Neural cell (in vitro differentiated cells): Measurements from ENCODE around the gene KRTAP5-2. TPM values are rescaled to one million over a fixed set of nuclear protein-coding genes. Genes with fewer than 3 reads are reported as not detected.

ENCODE experiments used
- H2AFZ ChIP-seq: fragments of 200-600, 300-800 bp; sonication (generic), shearing (Covaris generic); 2 replicates; pipeline ENCODE4 v1.6.0; 2014; ENCODE audit warnings: low read depth, mild to moderate bottlenecking, antibody characterized with exemption, low read length, moderate library complexity
- H3F3A ChIP-seq: fragments of 200-600 bp; shearing (Covaris generic); 2 replicates; pipeline ENCODE4 v1.6.1; 2016; ENCODE audit warnings: mild to moderate bottlenecking, moderate library complexity, mixed read lengths, antibody characterized with exemption, low read length; ENCODE audit not compliant: insufficient read depth, poor library complexity, severe bottlenecking
- H3K27ac ChIP-seq: fragments of 200-600, 300-800 bp; sonication (generic), shearing (Covaris generic); 2 replicates; pipeline ENCODE4 v1.5.1; 2014; ENCODE audit warnings: mild to moderate bottlenecking, low read length, moderate library complexity
- H3K27me3 ChIP-seq: fragments of 300-800, 200-600 bp; sonication (generic), shearing (Covaris generic); 2 replicates; pipeline ENCODE4 v1.6.0; 2014; ENCODE audit warnings: mild to moderate bottlenecking, low read depth, low read length, moderate library complexity; ENCODE audit not compliant: insufficient read depth
- H3K36me3 ChIP-seq: fragments of 300-800, 200-600 bp; sonication (generic), shearing (Covaris generic); 2 replicates; pipeline ENCODE4 v1.5.1; 2014; ENCODE audit warnings: mild to moderate bottlenecking, antibody characterized with exemption, low read length, moderate library complexity; ENCODE audit not compliant: insufficient read depth
- H3K4me2 ChIP-seq: fragments of 300-800, 200-600 bp; sonication (generic), shearing (Covaris generic); 2 replicates; pipeline ENCODE4 v1.6.0; 2014; ENCODE audit warnings: mild to moderate bottlenecking, low read length
- H3K4me3 ChIP-seq: fragments of 300-800, 200-600 bp; sonication (generic), shearing (Covaris generic); 2 replicates; pipeline ENCODE4 v1.5.1; 2014; ENCODE audit warnings: mild to moderate bottlenecking, low read length, moderate library complexity
- H3K79me2 ChIP-seq: fragments of 200-600 bp; shearing (Covaris generic); replicated peaks from 2 replicates; pipeline ENCODE4 v1.6.0; 2014; ENCODE audit warnings: mild to moderate bottlenecking, low read length, moderate library complexity; ENCODE audit not compliant: insufficient read depth
- H3K9ac ChIP-seq: fragments of 300-800, 200-600 bp; sonication (generic), shearing (Covaris generic); 2 replicates; pipeline ENCODE4 v1.6.1; 2016; ENCODE audit warnings: mild to moderate bottlenecking, low read length, mixed read lengths
- H3K9me2 ChIP-seq: fragments of 200-600 bp; shearing (Covaris generic); 2 replicates; pipeline ENCODE4 v1.6.1; 2016; ENCODE audit warnings: mild to moderate bottlenecking, low read length, mixed read lengths; ENCODE audit not compliant: insufficient read depth
- H3K9me3 ChIP-seq: fragments of 200-600, 300-800 bp; sonication (generic), shearing (Covaris generic); 2 replicates; pipeline ENCODE4 v1.6.1; 2016; ENCODE audit warnings: mild to moderate bottlenecking, mixed run types, low read length, moderate library complexity, mixed read lengths
- H4K20me1 ChIP-seq: fragments of 200-600 bp; shearing (Covaris generic); 2 replicates; pipeline ENCODE4 v1.6.1; 2016; ENCODE audit warnings: mild to moderate bottlenecking, mixed run types; ENCODE audit not compliant: insufficient read depth
- EP300 ChIP-seq: fragments of 450-650 bp; conservative IDR thresholded peaks from 2 replicates; pipeline ENCODE4 v1.6.1; 2014; ENCODE audit warnings: antibody characterized with exemption, mild to moderate bottlenecking, moderate library complexity; ENCODE audit not compliant: poor library complexity, severe bottlenecking
- EZH2 ChIP-seq: fragments of 200-600, 300-800 bp; shearing (Covaris generic), sonication (generic); IDR thresholded peaks from 2 replicates; pipeline ENCODE4 v1.6.1; 2014; ENCODE audit warnings: antibody characterized with exemption, low read length, borderline replicate concordance, mild to moderate bottlenecking; ENCODE audit not compliant: insufficient read depth, poor library complexity, severe bottlenecking
- MXI1 ChIP-seq: fragments of 450-650 bp; conservative IDR thresholded peaks from 2 replicates; pipeline ENCODE4 v1.6.1; 2014; ENCODE audit warnings: antibody characterized with exemption, mild to moderate bottlenecking; ENCODE audit not compliant: poor library complexity, severe bottlenecking
- POLR2AphosphoS5 ChIP-seq: IDR thresholded peaks from 2 replicates; pipeline ENCODE4 v1.6.1; 2012
- RAD21 ChIP-seq: fragments of 450-650 bp; conservative IDR thresholded peaks from 2 replicates; pipeline ENCODE4 v1.6.1; 2014; ENCODE audit warnings: antibody characterized with exemption, mild to moderate bottlenecking, moderate library complexity
- SMC3 ChIP-seq: fragments of 450-650 bp; conservative IDR thresholded peaks from 2 replicates; pipeline ENCODE4 v1.6.1; 2014; ENCODE audit warnings: antibody characterized with exemption, mild to moderate bottlenecking, moderate library complexity; ENCODE audit not compliant: poor library complexity
- TAF1 ChIP-seq: IDR thresholded peaks from 2 replicates; pipeline ENCODE4 v1.6.1; 2012; ENCODE audit warnings: low read depth
- polyA plus RNA-seq: library from polyadenylated mRNA; depleted of rRNA; stranded (reverse); fragments of >200 nt; gene quantifications from 2 replicates; pipeline ENCODE4 v1.2.3, GENCODE V29; 2014
- TF ChIP-seq, protein P1 (sequence below): fragments of 450-650 bp; IDR thresholded peaks from 2 replicates; pipeline ENCODE4 v1.5.1; 2014; ENCODE audit warnings: antibody characterized with exemption, mild to moderate bottlenecking, moderate library complexity; ENCODE audit not compliant: poor library complexity, severe bottlenecking
- TF ChIP-seq, protein P2 (sequence below): IDR thresholded peaks from 2 replicates; pipeline ENCODE4 v1.6.1; 2012; ENCODE audit warnings: borderline replicate concordance

Gene KRTAP5-2
- polyA plus RNA-seq, 1 donor from 2014 or later: not detected

DNA sequence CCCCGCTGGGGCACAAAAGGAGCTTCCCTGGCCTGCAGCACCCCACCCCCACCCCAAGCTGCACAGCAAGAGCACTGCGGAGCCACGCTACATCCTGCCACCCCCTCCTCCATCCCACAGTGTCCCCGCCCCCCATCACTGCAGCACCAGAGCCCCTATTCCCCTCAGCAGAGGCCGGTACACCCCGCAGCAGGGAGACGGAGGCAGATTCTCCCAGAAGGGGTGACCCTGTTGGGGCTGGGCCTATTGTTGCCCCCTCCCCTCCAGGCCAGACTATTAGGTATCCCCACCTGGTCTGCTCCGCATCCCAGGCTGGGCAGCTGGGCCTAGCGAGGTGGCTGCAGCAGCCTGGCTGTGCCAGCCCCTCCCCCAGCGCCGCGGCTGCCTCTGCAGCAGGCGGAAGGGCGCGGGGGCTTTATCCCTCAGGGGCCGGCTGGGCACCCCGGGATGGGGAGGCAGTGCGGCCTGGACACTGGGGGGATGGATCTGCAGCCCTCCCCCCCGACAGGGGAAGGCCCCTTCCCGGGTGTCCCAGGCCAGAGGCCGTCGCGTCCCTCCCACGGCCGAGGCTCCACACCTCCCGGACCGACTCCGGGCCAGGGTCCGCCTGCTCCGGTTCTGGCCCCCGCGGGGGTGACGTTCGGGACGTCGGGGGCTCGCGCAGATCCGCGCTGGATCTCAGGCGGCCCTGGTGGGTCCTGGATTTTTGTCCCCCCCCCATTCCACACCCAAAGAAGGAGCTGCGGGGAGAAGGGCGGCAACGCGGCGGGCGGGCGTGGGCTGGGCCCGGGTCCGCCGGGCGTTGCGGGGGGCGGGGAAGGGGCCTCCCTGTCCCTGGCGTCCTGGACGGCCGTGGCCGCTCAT, 27.0 kb downstream of the KRTAP5-2 start:
- Histone ChIP-seq H3K36me3 (no peaks in the 10 kb centered on the region), H3K79me2 (peaks cover 69% of the 10 kb centered on the region), H3K27me3 (peaks cover 9% of the 10 kb centered on the region), H3K9me3 (no peaks in the 10 kb centered on the region), H3K9me2 (no peaks in the 10 kb centered on the region), H3K4me2 (peak overlapping the region; percentile 81), H4K20me1 (peaks cover 19% of the 10 kb centered on the region), H3K9ac (peak overlapping the region; percentile 97), H2AFZ (no peak overlapping the region), H3F3A (peaks cover 4% of the 10 kb centered on the region), H3K27ac (peak overlapping the region; percentile 85), H3K4me3 (peak overlapping the region; percentile 94)
- no peak for TF ChIP-seq EZH2
- TF ChIP-seq POLR2AphosphoS5: no peak
- TF ChIP-seq MXI1: peak; percentile 37
- TF ChIP-seq, protein P1, sequence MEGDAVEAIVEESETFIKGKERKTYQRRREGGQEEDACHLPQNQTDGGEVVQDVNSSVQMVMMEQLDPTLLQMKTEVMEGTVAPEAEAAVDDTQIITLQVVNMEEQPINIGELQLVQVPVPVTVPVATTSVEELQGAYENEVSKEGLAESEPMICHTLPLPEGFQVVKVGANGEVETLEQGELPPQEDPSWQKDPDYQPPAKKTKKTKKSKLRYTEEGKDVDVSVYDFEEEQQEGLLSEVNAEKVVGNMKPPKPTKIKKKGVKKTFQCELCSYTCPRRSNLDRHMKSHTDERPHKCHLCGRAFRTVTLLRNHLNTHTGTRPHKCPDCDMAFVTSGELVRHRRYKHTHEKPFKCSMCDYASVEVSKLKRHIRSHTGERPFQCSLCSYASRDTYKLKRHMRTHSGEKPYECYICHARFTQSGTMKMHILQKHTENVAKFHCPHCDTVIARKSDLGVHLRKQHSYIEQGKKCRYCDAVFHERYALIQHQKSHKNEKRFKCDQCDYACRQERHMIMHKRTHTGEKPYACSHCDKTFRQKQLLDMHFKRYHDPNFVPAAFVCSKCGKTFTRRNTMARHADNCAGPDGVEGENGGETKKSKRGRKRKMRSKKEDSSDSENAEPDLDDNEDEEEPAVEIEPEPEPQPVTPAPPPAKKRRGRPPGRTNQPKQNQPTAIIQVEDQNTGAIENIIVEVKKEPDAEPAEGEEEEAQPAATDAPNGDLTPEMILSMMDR: no peak
- TF ChIP-seq RAD21: no peak
- peak; percentile 14 for TF ChIP-seq EP300
- peak; percentile 23 for TF ChIP-seq SMC3
- TF ChIP-seq, protein P2, sequence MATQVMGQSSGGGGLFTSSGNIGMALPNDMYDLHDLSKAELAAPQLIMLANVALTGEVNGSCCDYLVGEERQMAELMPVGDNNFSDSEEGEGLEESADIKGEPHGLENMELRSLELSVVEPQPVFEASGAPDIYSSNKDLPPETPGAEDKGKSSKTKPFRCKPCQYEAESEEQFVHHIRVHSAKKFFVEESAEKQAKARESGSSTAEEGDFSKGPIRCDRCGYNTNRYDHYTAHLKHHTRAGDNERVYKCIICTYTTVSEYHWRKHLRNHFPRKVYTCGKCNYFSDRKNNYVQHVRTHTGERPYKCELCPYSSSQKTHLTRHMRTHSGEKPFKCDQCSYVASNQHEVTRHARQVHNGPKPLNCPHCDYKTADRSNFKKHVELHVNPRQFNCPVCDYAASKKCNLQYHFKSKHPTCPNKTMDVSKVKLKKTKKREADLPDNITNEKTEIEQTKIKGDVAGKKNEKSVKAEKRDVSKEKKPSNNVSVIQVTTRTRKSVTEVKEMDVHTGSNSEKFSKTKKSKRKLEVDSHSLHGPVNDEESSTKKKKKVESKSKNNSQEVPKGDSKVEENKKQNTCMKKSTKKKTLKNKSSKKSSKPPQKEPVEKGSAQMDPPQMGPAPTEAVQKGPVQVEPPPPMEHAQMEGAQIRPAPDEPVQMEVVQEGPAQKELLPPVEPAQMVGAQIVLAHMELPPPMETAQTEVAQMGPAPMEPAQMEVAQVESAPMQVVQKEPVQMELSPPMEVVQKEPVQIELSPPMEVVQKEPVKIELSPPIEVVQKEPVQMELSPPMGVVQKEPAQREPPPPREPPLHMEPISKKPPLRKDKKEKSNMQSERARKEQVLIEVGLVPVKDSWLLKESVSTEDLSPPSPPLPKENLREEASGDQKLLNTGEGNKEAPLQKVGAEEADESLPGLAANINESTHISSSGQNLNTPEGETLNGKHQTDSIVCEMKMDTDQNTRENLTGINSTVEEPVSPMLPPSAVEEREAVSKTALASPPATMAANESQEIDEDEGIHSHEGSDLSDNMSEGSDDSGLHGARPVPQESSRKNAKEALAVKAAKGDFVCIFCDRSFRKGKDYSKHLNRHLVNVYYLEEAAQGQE: no peak
- peak; percentile 64 for TF ChIP-seq TAF1

- Histone ChIP-seq H3F3A (peaks cover 4% of the 10 kb centered on the region), H3K27ac (peak overlapping the region; percentile 85), H3K27me3 (peaks cover 9% of the 10 kb centered on the region), H3K4me2 (peak overlapping the region; percentile 81), H4K20me1 (peaks cover 24% of the 10 kb centered on the region), H3K9me2 (no peaks in the 10 kb centered on the region), H3K36me3 (no peaks in the 10 kb centered on the region), H3K4me3 (peak overlapping the region; percentile 94), H3K9me3 (no peaks in the 10 kb centered on the region), H3K79me2 (peaks cover 75% of the 10 kb centered on the region), H3K9ac (peak overlapping the region; percentile 97), H2AFZ (no peak overlapping the region)
- TF ChIP-seq SMC3: no peak
- no peak for TF ChIP-seq EZH2
- no peak for TF ChIP-seq EP300
These were observed 27.6 kb downstream of the KRTAP5-2 start for GRCh38 chr11:1570531-1570895.
